ENCODE results near the gene NPY2R.

NPY2R gene, protein sequence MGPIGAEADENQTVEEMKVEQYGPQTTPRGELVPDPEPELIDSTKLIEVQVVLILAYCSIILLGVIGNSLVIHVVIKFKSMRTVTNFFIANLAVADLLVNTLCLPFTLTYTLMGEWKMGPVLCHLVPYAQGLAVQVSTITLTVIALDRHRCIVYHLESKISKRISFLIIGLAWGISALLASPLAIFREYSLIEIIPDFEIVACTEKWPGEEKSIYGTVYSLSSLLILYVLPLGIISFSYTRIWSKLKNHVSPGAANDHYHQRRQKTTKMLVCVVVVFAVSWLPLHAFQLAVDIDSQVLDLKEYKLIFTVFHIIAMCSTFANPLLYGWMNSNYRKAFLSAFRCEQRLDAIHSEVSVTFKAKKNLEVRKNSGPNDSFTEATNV

DNA sequence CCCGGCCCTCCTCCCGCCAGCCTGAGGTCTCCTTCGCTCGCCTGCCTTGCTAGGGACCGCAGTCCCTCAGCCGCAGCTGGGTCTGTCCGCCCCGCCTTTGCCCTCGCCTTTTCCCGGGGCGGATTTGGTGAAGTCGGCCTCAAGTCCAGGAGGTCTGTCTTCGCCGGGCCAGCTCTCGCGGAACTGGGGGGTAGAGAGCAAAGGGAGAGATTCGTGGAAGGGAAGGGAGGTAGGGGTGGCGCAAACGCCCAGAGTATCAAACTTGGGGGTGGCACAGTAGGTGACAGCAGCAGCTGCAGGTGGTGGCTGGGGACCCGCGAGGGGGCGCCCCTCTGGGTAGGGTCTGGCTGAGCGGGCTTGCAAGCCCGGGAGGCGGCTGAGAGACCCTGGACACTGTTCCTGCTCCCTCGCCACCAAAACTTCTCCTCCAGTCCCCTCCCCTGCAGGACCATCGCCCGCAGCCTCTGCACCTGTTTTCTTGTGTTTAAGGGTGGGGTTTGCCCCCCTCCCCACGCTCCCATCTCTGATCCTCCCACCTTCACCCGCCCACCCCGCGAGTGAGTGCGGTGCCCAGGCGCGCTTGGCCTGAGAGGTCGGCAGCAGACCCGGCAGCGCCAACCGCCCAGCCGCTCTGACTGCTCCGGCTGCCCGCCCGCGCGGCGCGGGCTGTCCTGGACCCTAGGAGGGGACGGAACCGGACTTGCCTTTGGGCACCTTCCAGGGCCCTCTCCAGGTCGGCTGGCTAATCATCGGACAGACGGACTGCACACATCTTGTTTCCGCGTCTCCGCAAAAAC, at the start of gene NPY2R:
NPY2R (plus strand) TSS at position 379 of the 797 bp plus-strand sequence. CDS start 5,304 bp downstream, outside the sequence.
- H3K4me3 ChIP-seq (ENCODE audit: low read length), result peak within 1 kb of the TSS; percentile 28
- no peaks in the 10 kb centered on the region for H3K36me3 ChIP-seq (ENCODE audit: control insufficient read depth, insufficient read depth, low read length)
- no peak for DNase-seq (ENCODE audit: low read depth, low spot score)
- H3K9me3 ChIP-seq (ENCODE audit: control insufficient read depth, insufficient read depth, low read length), result no peaks in the 10 kb centered on the region
- no peak within 1 kb of the TSS for H3K27ac ChIP-seq (ENCODE audit: low read length)
- peaks cover 7% of the 10 kb centered on the region; the same call in 1 of the 2 replicates for H3K27me3 ChIP-seq (ENCODE audit: control insufficient read depth, insufficient read depth, low read length)
- WGBS (ENCODE audit: insufficient coverage, insufficient read length), result no CpG with 5 or more reads among the region's 55 CpGs
- H3K4me1 ChIP-seq (ENCODE audit: control insufficient read depth, insufficient read depth, low read length), result no peaks in the 10 kb centered on the region; the same call in 1 of the 2 replicates

DNA sequence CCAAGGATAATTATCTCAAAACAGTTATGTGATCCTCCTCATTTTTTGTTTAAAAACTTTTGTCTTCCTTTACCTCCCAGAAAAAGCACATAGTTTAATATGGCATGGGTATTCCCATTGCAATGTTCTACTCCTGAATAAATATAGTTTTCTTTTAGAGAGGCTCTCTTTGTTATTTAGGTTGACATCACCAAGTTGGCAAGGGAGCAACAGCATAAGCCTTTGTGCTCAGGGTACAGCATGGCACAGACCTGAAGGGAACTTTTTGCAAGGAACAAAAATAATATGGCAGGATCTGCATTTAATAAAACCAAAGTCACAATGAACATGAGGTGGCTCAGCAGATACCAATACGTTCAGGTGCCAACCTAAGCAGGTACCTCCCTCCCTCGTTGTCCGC, 47.1 kb upstream of the NPY2R start:
- H3K36me3 ChIP-seq (ENCODE audit: control insufficient read depth, insufficient read depth, low read length), result no peaks in the 10 kb centered on the region
- no peak for DNase-seq (ENCODE audit: low read depth, low spot score)
- no peaks in the 10 kb centered on the region for H3K9me3 ChIP-seq (ENCODE audit: control insufficient read depth, insufficient read depth, low read length)
- H3K27ac ChIP-seq (ENCODE audit: low read length), result no peak overlapping the region
- H3K4me3 ChIP-seq (ENCODE audit: low read length), result no peak overlapping the region
- WGBS (ENCODE audit: insufficient coverage, insufficient read length), result no CpG with 5 or more reads among the region's 3 CpGs
- H3K27me3 ChIP-seq (ENCODE audit: control insufficient read depth, insufficient read depth, low read length), result no peaks in the 10 kb centered on the region
- H3K4me1 ChIP-seq (ENCODE audit: control insufficient read depth, insufficient read depth, low read length), result peaks cover 4% of the 10 kb centered on the region; the same call in 1 of the 2 replicates

DNA sequence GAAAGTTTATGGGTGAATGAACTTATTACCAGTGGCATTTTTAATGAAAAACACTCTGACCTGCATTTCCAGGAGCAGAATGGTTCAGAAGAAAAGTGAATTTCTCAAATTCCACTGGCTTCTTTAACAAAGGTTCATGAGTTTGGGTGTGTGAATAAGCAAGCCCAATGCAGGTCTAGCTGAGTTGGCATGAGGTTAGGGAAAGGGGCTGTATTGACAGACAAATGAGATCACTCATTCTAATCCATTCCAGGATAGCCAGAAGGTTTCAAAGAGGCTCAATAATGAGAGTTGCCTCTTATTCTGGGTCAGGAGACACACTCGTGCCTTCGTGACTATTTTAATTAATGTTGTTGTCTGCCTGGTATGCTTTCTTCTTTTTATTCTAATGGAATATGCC, 43.7 kb upstream of the NPY2R start:
- H3K9me3 ChIP-seq (ENCODE audit: control insufficient read depth, insufficient read depth, low read length), result no peaks in the 10 kb centered on the region
- H3K4me1 ChIP-seq (ENCODE audit: control insufficient read depth, insufficient read depth, low read length), result peaks cover 4% of the 10 kb centered on the region; the same call in 1 of the 2 replicates
- no peak overlapping the region for H3K27ac ChIP-seq (ENCODE audit: low read length)
- H3K36me3 ChIP-seq (ENCODE audit: control insufficient read depth, insufficient read depth, low read length), result no peaks in the 10 kb centered on the region
- no CpG with 5 or more reads among the region's 2 CpGs for WGBS (ENCODE audit: insufficient coverage, insufficient read length)
- no peak overlapping the region for H3K4me3 ChIP-seq (ENCODE audit: low read length)
- no peaks in the 10 kb centered on the region for H3K27me3 ChIP-seq (ENCODE audit: control insufficient read depth, insufficient read depth, low read length)
- no peak for DNase-seq (ENCODE audit: low read depth, low spot score)

DNA sequence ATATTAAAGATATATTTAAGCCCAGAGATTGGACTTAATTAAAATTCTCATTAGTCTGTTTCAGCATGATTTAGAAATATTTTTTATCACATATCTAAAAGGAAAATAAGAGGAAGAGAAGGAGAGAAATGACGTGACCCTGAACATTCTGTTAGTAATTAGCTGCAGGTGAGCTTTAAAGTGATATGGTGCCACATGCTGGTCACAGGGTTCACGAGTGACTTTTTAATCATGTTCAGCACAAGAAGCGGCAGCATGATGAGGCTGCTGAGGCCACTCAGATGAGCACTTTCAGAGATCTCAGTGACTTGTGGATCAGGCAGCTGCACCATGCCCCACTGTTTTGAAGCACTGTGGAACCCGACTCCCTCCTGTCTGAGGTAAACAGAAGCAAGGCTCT, 37.9 kb upstream of the NPY2R start:
- Histone ChIP-seq H3K4me1 (ENCODE audit: control insufficient read depth, insufficient read depth, low read length) (no peaks in the 10 kb centered on the region), H3K27ac (ENCODE audit: low read length) (no peak overlapping the region), H3K36me3 (ENCODE audit: control insufficient read depth, insufficient read depth, low read length) (no peaks in the 10 kb centered on the region), H3K27me3 (ENCODE audit: control insufficient read depth, insufficient read depth, low read length) (no peaks in the 10 kb centered on the region), H3K4me3 (ENCODE audit: low read length) (no peak overlapping the region), H3K9me3 (ENCODE audit: control insufficient read depth, insufficient read depth, low read length) (no peaks in the 10 kb centered on the region)
- no peak for DNase-seq (ENCODE audit: low read depth, low spot score)
- WGBS (ENCODE audit: insufficient coverage, insufficient read length), result no CpG with 5 or more reads among the region's 4 CpGs

DNA sequence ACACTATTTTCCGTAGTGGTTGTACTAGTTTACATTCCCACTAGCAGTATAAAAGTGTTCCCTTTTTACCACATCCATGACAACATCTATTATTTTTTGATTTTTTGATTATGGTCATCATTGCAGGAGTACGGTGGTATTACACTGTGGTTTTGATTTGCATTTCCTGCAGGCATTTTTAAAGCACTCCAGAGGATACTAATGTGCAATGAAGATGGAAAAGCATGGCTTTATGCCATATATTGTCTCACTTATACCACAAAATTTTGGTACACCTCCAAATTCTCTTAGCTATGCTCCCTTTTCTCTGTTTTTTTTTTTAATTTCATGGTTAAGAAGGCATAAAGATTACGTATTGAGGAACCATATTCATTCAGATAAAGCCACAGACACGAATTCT, 35.1 kb upstream of the NPY2R start:
- no peak for DNase-seq (ENCODE audit: low read depth, low spot score)
- no peaks in the 10 kb centered on the region for H3K27me3 ChIP-seq (ENCODE audit: control insufficient read depth, insufficient read depth, low read length)
- H3K9me3 ChIP-seq (ENCODE audit: control insufficient read depth, insufficient read depth, low read length), result no peaks in the 10 kb centered on the region
- no peaks in the 10 kb centered on the region for H3K36me3 ChIP-seq (ENCODE audit: control insufficient read depth, insufficient read depth, low read length)
- no peak overlapping the region for H3K27ac ChIP-seq (ENCODE audit: low read length)
- no peak overlapping the region for H3K4me3 ChIP-seq (ENCODE audit: low read length)
- WGBS (ENCODE audit: insufficient coverage, insufficient read length), result no CpG with 5 or more reads among the region's 4 CpGs
- H3K4me1 ChIP-seq (ENCODE audit: control insufficient read depth, insufficient read depth, low read length), result no peaks in the 10 kb centered on the region

DNA sequence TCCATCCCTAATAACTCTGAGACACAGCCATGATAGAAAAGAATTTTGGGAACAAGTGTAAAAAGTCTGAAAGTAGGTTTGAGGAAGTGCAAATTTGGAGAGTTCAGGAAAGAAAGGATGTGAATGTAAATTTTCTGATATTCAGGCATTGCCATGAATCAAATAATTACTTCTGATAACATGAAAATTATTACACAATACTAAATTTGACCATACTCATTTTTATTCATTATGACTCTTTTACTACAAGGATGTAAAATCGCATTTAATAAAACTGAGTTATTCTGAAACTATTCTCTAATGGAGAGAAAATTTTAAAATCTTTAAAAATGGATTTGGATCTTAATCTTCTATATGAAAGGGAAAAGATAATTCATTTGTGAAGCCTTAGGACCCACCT, 33.8 kb upstream of the NPY2R start:
- no CpG with 5 or more reads among the region's 1 CpG for WGBS (ENCODE audit: insufficient coverage, insufficient read length)
- Histone ChIP-seq H3K27me3 (ENCODE audit: control insufficient read depth, insufficient read depth, low read length) (no peaks in the 10 kb centered on the region), H3K36me3 (ENCODE audit: control insufficient read depth, insufficient read depth, low read length) (no peaks in the 10 kb centered on the region), H3K9me3 (ENCODE audit: control insufficient read depth, insufficient read depth, low read length) (no peaks in the 10 kb centered on the region), H3K4me3 (ENCODE audit: low read length) (no peak overlapping the region), H3K27ac (ENCODE audit: low read length) (no peak overlapping the region), H3K4me1 (ENCODE audit: control insufficient read depth, insufficient read depth, low read length) (no peaks in the 10 kb centered on the region)
- no peak for DNase-seq (ENCODE audit: low read depth, low spot score)

DNA sequence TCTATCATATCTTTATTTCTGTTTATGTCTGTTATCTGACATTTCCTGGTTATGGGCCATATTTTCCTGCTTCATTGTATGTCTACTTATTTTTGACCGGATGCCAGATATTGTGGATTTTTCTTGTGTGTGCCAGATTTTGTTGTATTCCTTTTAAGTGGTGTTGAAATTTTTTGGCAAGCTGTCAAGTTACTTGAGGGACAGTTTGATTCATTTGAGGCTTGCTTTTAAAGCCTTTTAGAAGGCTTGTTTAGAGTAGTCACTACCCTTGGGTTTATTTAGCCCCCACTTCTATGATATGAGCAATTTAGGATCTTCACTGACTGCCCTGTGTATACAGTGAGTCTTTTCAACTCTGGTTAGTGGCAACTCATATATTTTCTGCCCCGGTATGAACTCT, 29.2 kb upstream of the NPY2R start:
- H3K4me3 ChIP-seq (ENCODE audit: low read length), result no peak overlapping the region
- WGBS (ENCODE audit: insufficient coverage, insufficient read length), result no CpG with 5 or more reads among the region's 2 CpGs
- no peaks in the 10 kb centered on the region for H3K27me3 ChIP-seq (ENCODE audit: control insufficient read depth, insufficient read depth, low read length)
- no peaks in the 10 kb centered on the region for H3K4me1 ChIP-seq (ENCODE audit: control insufficient read depth, insufficient read depth, low read length)
- no peak for DNase-seq (ENCODE audit: low read depth, low spot score)
- H3K27ac ChIP-seq (ENCODE audit: low read length), result no peak overlapping the region
- no peaks in the 10 kb centered on the region for H3K9me3 ChIP-seq (ENCODE audit: control insufficient read depth, insufficient read depth, low read length)
- H3K36me3 ChIP-seq (ENCODE audit: control insufficient read depth, insufficient read depth, low read length), result no peaks in the 10 kb centered on the region

DNA sequence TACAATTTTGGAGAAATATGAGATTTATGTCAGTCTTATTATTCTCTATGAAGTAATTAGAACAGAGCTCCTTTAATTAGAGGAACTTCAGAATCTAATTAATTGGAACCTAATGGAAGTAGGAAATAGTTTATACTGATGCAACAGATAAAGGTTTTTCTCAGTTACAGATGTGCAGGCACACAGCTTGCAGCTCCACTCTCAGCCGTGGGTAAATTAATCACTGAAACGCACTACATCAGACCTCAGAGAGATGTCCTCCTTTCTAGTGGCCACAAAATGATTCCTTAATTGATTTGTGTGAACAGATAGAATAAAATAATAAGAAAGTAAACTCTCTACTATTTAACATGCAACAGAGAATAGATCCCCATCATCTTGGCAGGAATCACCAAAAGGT, 21.5 kb upstream of the NPY2R start:
- no CpG with 5 or more reads among the region's 2 CpGs for whole genome bisulfite sequencing (ENCODE audit: insufficient coverage, insufficient read length)
- no peak for DNase-seq (ENCODE audit: low read depth, low spot score)
- no peak overlapping the region for H3K4me3 ChIP-seq (ENCODE audit: low read length)
- H3K9me3 ChIP-seq (ENCODE audit: control insufficient read depth, insufficient read depth, low read length), result no peaks in the 10 kb centered on the region
- no peaks in the 10 kb centered on the region for H3K4me1 ChIP-seq (ENCODE audit: control insufficient read depth, insufficient read depth, low read length)
- H3K27ac ChIP-seq (ENCODE audit: low read length), result no peak overlapping the region
- no peaks in the 10 kb centered on the region for H3K27me3 ChIP-seq (ENCODE audit: control insufficient read depth, insufficient read depth, low read length)
- H3K36me3 ChIP-seq (ENCODE audit: control insufficient read depth, insufficient read depth, low read length), result no peaks in the 10 kb centered on the region

DNA sequence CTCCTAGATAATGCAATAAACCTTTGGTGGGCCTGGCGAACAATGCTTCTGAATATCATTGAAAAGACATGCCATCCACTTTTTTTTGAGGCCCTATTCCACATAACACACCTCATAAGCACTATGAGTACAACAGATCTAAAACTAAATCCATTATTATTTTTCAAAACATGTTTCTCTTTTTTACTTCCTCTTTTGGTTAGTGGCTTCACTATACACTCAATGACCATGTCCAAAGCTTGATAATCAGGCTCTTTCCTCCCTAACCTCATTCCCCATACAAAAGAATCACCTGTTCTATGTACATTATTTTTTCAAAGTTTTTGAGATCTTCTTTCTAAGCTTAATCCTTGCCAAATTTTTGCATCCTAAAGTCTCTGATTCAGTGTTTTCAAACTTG, 20.4 kb upstream of the NPY2R start:
- DNase-seq (ENCODE audit: low read depth, low spot score), result no peak
- H3K4me3 ChIP-seq (ENCODE audit: low read length), result no peak overlapping the region
- WGBS (ENCODE audit: insufficient coverage, insufficient read length), result no CpG with 5 or more reads among the region's 1 CpG
- no peaks in the 10 kb centered on the region for H3K9me3 ChIP-seq (ENCODE audit: control insufficient read depth, insufficient read depth, low read length)
- no peak overlapping the region for H3K27ac ChIP-seq (ENCODE audit: low read length)
- no peaks in the 10 kb centered on the region for H3K27me3 ChIP-seq (ENCODE audit: control insufficient read depth, insufficient read depth, low read length)
- H3K4me1 ChIP-seq (ENCODE audit: control insufficient read depth, insufficient read depth, low read length), result no peaks in the 10 kb centered on the region
- H3K36me3 ChIP-seq (ENCODE audit: control insufficient read depth, insufficient read depth, low read length), result no peaks in the 10 kb centered on the region

DNA sequence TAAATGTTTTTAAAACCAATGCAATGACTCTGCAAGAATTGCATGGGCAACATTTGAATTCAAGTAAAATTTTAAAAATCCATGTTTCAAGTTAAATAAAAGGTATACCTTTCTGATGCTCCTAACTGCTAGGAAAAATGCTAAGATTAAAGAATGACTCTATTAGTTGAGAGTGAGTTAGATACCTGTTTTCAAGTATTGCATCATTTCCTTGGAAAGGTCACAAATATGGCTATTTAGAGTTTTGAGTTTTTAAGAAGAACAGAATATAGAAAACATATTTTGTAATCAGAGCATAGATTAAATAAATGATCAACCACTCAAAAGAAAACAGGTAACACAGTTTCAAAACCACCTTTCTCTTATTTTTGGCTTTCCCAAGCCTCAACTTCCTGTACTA, 18.3 kb upstream of the NPY2R start:
- no peak for DNase-seq (ENCODE audit: low read depth, low spot score)
- Histone ChIP-seq H3K36me3 (ENCODE audit: control insufficient read depth, insufficient read depth, low read length) (no peaks in the 10 kb centered on the region), H3K4me3 (ENCODE audit: low read length) (no peak overlapping the region), H3K27me3 (ENCODE audit: control insufficient read depth, insufficient read depth, low read length) (no peaks in the 10 kb centered on the region), H3K27ac (ENCODE audit: low read length) (no peak overlapping the region), H3K9me3 (ENCODE audit: control insufficient read depth, insufficient read depth, low read length) (no peaks in the 10 kb centered on the region), H3K4me1 (ENCODE audit: control insufficient read depth, insufficient read depth, low read length) (no peaks in the 10 kb centered on the region)

Measured in iPS DF 6.9 (cell line).